GM21515 (cell line): ENCODE data around the gene SUMO1.

Experiments used
- ATAC-seq: cut with Tn5 transposase; IDR thresholded peaks from one replicate; pipeline ENCODE4 v1.9.1; 2021; ENCODE audit not compliant: unreplicated experiment

SUMO1 gene

GRCh38 chr2:202157211-202157990 is 81.0 kb downstream of the SUMO1 start:
- ATAC-seq = no peak
